ENCODE data around the gene GDPD4. TPM values are rescaled to one million over a fixed set of nuclear protein-coding genes. Genes with fewer than 3 reads are reported as not detected.

The GDPD4 gene
- polyA plus RNA-seq, 2 of the 4 experiments (the other 2 are of a cell fraction), result not detected

DNA sequence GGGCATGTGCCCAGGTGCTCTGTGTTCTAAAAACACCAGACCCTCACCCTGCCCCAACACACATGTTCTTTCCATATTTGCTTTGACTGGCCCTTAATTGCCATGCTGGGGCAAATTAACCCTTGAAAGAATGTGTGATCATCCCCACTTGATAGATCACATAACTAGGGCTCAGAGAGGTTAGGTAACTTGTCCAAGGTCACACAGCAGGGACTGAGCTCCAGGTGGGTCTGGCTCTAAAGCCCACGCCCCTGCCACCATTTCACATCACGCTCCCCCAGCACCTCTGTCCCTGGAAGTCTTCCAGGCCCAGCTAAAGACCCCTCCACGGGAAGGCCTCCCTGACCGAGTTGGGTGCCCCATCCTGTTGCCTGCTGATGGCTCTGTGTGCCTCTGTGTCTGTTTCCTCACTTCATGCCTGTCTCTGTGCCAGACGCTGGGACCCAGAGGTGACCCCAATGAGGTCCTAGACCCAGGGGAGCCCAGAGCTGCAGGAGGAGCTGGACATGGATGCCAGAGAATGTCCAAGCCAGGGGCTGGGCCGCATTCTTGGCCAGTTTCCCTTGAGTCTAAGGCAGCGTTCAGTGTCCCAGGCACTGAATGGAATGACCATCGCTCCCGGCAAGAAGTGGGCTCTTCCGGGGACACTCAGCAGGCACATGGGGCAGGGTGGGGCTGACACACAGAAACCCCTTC, 93.7 kb downstream of the GDPD4 start:
- ATAC-seq (no peak), DNase-seq (ENCODE audit: low read depth in 1 of 2, low spot score in 1 of 2) (no peak), FAIRE-seq (no peak)
- no peak for TF ChIP-seq SREBF2 (IDR thresholded peaks at IDR 0.05)
- TF ChIP-seq HOXB5 (CRISPR knock-in tag; IDR thresholded peaks at IDR 0.05), result no peak
- TF ChIP-seq ZFP36 (IDR thresholded peaks at IDR 0.05; ENCODE audit: borderline replicate concordance, partially characterized antibody), result peak; percentile 33
- TF ChIP-seq SMC3 (IDR thresholded peaks at IDR 0.05), result no peak
- H3K4me2 ChIP-seq, result no peak overlapping the region
- no peaks in the 10 kb centered on the region for H3K4me1 ChIP-seq
- CTCF ChIA-PET, result interaction anchor here (0.6 to 1.8 kb wide), 3 partner anchors 15 to 44 kb away, joined by 3 to 7 read pairs (median 5); no protein-coding TSS in a partner anchor
- H3K27ac ChIP-seq, result no peak overlapping the region
- POLR2A ChIA-PET, result no interaction called here
- H3K9me3 ChIP-seq, result no peaks in the 10 kb centered on the region
- H3K4me3 ChIP-seq, result no peak overlapping the region
- 62% methylated on average over 10 of the region's 10 CpGs for WGBS (ENCODE audit: missing lambda C conversion rate)

DNA sequence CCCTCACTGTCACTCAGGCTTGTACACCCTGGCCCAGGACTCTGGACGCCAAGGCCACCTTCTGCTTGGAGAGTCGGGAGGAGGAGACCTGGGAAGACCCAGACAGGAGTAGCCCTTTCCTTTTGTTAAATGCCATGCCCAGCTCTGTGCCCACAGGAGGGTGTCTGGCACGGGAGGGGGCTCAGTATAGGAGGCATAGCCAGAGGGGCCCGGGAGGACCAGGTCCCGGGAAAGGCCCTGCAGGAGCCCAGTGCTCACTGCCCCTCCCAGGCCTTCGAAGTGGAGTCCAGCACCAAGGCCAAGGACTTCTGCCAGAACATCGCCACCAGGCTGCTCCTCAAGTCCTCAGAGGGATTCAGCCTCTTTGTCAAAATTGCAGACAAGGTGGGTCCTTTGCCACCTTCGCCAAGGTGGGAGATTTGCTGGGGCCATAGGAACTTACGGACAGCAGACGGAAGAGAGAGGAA, 94.4 kb downstream of the GDPD4 start:
- FAIRE-seq (no peak), DNase-seq (ENCODE audit: low read depth in 1 of 2, low spot score in 1 of 2) (no peak), ATAC-seq (no peak)
- no peak overlapping the region for H3K27ac ChIP-seq
- CTCF ChIA-PET, result interaction anchor here (0.6 kb wide), 1 partner anchor 45 kb away, joined by 3 read pairs; no protein-coding TSS in a partner anchor
- no peak overlapping the region for H3K4me2 ChIP-seq
- no peak overlapping the region for H3K4me3 ChIP-seq
- WGBS (ENCODE audit: missing lambda C conversion rate), result 91% methylated on average over 8 of the region's 10 CpGs
- no peaks in the 10 kb centered on the region for H3K9me3 ChIP-seq
- TF ChIP-seq, protein P1, sequence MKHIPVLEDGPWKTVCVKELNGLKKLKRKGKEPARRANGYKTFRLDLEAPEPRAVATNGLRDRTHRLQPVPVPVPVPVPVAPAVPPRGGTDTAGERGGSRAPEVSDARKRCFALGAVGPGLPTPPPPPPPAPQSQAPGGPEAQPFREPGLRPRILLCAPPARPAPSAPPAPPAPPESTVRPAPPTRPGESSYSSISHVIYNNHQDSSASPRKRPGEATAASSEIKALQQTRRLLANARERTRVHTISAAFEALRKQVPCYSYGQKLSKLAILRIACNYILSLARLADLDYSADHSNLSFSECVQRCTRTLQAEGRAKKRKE (CRISPR knock-in tag; IDR thresholded peaks at IDR 0.05; ENCODE audit: low read depth), result no peak
- TF ChIP-seq RCOR1 (IDR thresholded peaks at IDR 0.05; ENCODE audit: low read depth, low read length) (no peak), JUN (IDR thresholded peaks at IDR 0.05) (no peak), CBX2 (IDR thresholded peaks at IDR 0.05; ENCODE audit: borderline replicate concordance, low read depth) (no peak), FOSL2 (IDR thresholded peaks at IDR 0.05) (no peak), FOSL2 (CRISPR knock-in tag; IDR thresholded peaks at IDR 0.05) (no peak), CHD2 (IDR thresholded peaks at IDR 0.05; ENCODE audit: low read length, partially characterized antibody) (no peak), PHF8 (IDR thresholded peaks at IDR 0.05; ENCODE audit: borderline replicate concordance, low read depth) (no peak), RNF2 (IDR thresholded peaks at IDR 0.05; ENCODE audit: borderline replicate concordance, low read depth) (no peak), POLR2AphosphoS2 (conservative IDR thresholded peaks at IDR 0.05; ENCODE audit: low read length) (no peak)
- TF ChIP-seq, protein P2, sequence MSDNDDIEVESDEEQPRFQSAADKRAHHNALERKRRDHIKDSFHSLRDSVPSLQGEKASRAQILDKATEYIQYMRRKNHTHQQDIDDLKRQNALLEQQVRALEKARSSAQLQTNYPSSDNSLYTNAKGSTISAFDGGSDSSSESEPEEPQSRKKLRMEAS (IDR thresholded peaks at IDR 0.05), result no peak
- no peaks in the 10 kb centered on the region for H3K4me1 ChIP-seq
- POLR2A ChIA-PET, result no interaction called here

DNA sequence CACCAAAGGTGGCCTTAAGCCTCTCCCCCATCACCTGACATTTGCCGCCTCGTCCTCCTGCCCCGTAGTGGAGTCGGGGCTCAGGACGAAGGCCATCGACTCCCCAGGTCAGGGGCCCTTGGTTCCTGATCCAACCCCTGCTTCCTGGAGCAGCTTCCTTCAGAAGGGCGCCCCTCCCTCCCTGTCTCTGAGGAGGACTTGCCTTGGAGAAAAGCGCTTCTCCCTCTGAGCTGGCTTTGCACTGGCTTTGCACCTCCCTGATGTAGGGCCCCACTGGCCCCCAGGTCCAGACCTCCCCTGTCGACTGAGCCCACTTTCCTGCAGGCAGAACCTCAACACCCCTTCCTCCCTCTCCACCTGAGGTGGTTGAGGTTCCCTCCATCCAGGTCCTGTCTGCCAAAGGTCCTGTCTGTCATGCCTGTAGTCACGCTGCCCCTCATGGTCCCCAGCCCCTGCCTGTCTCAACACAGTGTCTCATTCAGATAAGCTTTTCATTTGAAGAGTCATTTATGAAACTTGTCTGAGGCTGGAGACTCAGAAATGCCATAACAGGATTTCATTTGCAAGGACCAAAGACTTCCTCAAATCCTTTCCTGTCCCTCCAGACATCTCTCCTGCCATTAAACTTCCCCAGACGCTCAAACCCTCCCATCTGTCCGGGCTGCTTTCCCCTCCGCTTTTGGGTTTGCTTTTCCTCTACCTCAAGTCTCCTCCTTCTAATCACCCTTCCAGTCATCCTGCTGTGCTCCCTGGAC, 95.0 kb downstream of the GDPD4 start:
- Histone ChIP-seq H3K9me3 (no peaks in the 10 kb centered on the region), H3K4me3 (no peak overlapping the region), H3K27ac (no peak overlapping the region), H3K4me2 (no peak overlapping the region), H3K4me1 (no peaks in the 10 kb centered on the region)
- TF ChIP-seq, protein P3, sequence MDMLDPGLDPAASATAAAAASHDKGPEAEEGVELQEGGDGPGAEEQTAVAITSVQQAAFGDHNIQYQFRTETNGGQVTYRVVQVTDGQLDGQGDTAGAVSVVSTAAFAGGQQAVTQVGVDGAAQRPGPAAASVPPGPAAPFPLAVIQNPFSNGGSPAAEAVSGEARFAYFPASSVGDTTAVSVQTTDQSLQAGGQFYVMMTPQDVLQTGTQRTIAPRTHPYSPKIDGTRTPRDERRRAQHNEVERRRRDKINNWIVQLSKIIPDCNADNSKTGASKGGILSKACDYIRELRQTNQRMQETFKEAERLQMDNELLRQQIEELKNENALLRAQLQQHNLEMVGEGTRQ (IDR thresholded peaks at IDR 0.05), result no peak
- TF ChIP-seq, protein P1 (CRISPR knock-in tag; IDR thresholded peaks at IDR 0.05; ENCODE audit: low read depth), result no peak
- no peak for TF ChIP-seq RFX5 (IDR thresholded peaks at IDR 0.05)
- TF ChIP-seq ZSCAN20 (CRISPR knock-in tag; IDR thresholded peaks at IDR 0.05), result no peak
- TF ChIP-seq MAFK (IDR thresholded peaks at IDR 0.05; ENCODE audit: partially characterized antibody), result no peak
- TF ChIP-seq, protein P4, sequence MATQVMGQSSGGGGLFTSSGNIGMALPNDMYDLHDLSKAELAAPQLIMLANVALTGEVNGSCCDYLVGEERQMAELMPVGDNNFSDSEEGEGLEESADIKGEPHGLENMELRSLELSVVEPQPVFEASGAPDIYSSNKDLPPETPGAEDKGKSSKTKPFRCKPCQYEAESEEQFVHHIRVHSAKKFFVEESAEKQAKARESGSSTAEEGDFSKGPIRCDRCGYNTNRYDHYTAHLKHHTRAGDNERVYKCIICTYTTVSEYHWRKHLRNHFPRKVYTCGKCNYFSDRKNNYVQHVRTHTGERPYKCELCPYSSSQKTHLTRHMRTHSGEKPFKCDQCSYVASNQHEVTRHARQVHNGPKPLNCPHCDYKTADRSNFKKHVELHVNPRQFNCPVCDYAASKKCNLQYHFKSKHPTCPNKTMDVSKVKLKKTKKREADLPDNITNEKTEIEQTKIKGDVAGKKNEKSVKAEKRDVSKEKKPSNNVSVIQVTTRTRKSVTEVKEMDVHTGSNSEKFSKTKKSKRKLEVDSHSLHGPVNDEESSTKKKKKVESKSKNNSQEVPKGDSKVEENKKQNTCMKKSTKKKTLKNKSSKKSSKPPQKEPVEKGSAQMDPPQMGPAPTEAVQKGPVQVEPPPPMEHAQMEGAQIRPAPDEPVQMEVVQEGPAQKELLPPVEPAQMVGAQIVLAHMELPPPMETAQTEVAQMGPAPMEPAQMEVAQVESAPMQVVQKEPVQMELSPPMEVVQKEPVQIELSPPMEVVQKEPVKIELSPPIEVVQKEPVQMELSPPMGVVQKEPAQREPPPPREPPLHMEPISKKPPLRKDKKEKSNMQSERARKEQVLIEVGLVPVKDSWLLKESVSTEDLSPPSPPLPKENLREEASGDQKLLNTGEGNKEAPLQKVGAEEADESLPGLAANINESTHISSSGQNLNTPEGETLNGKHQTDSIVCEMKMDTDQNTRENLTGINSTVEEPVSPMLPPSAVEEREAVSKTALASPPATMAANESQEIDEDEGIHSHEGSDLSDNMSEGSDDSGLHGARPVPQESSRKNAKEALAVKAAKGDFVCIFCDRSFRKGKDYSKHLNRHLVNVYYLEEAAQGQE (IDR thresholded peaks at IDR 0.05), result no peak
- no peak for TF ChIP-seq ESRRA (IDR thresholded peaks at IDR 0.05; ENCODE audit: borderline replicate concordance, low read length)
- no peak for TF ChIP-seq KDM5A (IDR thresholded peaks at IDR 0.05)
- TF ChIP-seq NR3C1 (IDR thresholded peaks at IDR 0.05), result no peak
- TF ChIP-seq, protein P5, sequence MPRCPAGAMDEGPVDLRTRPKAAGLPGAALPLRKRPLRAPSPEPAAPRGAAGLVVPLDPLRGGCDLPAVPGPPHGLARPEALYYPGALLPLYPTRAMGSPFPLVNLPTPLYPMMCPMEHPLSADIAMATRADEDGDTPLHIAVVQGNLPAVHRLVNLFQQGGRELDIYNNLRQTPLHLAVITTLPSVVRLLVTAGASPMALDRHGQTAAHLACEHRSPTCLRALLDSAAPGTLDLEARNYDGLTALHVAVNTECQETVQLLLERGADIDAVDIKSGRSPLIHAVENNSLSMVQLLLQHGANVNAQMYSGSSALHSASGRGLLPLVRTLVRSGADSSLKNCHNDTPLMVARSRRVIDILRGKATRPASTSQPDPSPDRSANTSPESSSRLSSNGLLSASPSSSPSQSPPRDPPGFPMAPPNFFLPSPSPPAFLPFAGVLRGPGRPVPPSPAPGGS (IDR thresholded peaks at IDR 0.05), result no peak
- no peak for TF ChIP-seq RARB (CRISPR knock-in tag; IDR thresholded peaks at IDR 0.05)
- FAIRE-seq (no peak), DNase-seq (ENCODE audit: low read depth in 1 of 2, low spot score in 1 of 2) (no peak), ATAC-seq (no peak)
- WGBS (ENCODE audit: missing lambda C conversion rate), result 74% methylated on average over 12 of the region's 13 CpGs
- ChIA-PET POLR2A (no interaction called here), CTCF (interaction anchor here (0.6 to 1.0 kb wide), 3 partner anchors 11 to 24 kb away, joined by 3 read pairs; no protein-coding TSS in a partner anchor)
